Lower lobe of right lung (tissue), 2 donors: ENCODE results near the gene ZMYM4. TPM values are rescaled to one million over a fixed set of nuclear protein-coding genes. Genes with fewer than 3 reads are reported as not detected.

Experiments used
- ATAC-seq, 2 donors: fragments of 200-7000 bp; cut with Tn5 transposase; one replicate each; pipeline ENCODE4 v1.9.1; 2020 to 2022; ENCODE audit warnings: mild to moderate bottlenecking in 2 of 2, moderate library complexity in 2 of 2
- DNase-seq: peaks from one replicate; pipeline ENCODE4 v3.0.0-alpha.2; 2020
- H3K27ac ChIP-seq: fragments of 200-600 bp; one replicate; pipeline ENCODE4 v1.8.0; 2022
- H3K27me3 ChIP-seq: fragments of 200-600 bp; one replicate; pipeline ENCODE4 v1.8.0; 2022; ENCODE audit warnings: low read depth
- H3K36me3 ChIP-seq: fragments of 200-600 bp; one replicate; pipeline ENCODE4 v1.8.0; 2022; ENCODE audit warnings: mild to moderate bottlenecking
- H3K4me1 ChIP-seq: fragments of 200-600 bp; one replicate; pipeline ENCODE4 v1.8.0; 2022
- H3K4me3 ChIP-seq: fragments of 200-600 bp; one replicate; pipeline ENCODE4 v1.8.0; 2022; ENCODE audit warnings: mild to moderate bottlenecking
- H3K9me3 ChIP-seq: fragments of 200-600 bp; one replicate; pipeline ENCODE4 v1.8.0; 2022
- intact Hi-C: fragments of 100-400 bp; cut with DNase I; formaldehyde crosslinking; loops from one replicate; pipeline ENCODE4 v1.11.0; 2022
- total RNA-seq: library from RNA; stranded (reverse); fragmentation: NEBNext Ultra II Directional; extraction: Animal tissue kit (Norgen Biotek cat#: 25700); gene quantifications from one replicate; pipeline ENCODE4 v1.2.1, GENCODE V29; 2021
- TF ChIP-seq, protein P1 (sequence below): fragments of 200-600 bp; IDR thresholded peaks from one replicate; pipeline ENCODE4 v1.8.0; 2022; ENCODE audit warnings: antibody characterized with exemption, mild to moderate bottlenecking
- donor health status: DM: no; HTN: yes; CAD: no; lungs with severe emphysema.

ZMYM4 gene
- total RNA-seq, 1 donor from 2014 or later = 48.4 TPM

DNA sequence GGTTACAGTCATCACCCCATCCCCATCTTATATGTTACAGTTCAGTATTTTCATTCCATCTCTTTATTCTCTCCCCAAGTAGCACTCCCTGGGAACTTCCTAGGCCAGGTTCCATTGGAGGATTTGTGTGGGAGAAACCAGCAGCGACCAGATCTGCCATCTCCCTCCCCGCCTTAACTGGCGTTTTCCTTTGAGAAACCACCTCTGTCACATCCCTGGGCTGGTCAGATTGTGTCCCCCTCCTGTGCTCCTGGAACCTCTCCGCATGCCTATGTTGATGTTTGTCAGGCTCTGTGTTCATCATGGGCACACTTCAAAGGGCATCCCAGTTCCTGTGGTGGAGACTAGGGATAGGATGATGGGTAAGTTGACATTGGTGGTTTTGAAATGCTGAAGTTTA, 162.3 kb downstream of the ZMYM4 start:
- intact Hi-C loops = no loop called here
- no peak for DNase-seq
- TF ChIP-seq, protein P1, sequence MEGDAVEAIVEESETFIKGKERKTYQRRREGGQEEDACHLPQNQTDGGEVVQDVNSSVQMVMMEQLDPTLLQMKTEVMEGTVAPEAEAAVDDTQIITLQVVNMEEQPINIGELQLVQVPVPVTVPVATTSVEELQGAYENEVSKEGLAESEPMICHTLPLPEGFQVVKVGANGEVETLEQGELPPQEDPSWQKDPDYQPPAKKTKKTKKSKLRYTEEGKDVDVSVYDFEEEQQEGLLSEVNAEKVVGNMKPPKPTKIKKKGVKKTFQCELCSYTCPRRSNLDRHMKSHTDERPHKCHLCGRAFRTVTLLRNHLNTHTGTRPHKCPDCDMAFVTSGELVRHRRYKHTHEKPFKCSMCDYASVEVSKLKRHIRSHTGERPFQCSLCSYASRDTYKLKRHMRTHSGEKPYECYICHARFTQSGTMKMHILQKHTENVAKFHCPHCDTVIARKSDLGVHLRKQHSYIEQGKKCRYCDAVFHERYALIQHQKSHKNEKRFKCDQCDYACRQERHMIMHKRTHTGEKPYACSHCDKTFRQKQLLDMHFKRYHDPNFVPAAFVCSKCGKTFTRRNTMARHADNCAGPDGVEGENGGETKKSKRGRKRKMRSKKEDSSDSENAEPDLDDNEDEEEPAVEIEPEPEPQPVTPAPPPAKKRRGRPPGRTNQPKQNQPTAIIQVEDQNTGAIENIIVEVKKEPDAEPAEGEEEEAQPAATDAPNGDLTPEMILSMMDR = no peak
- H3K36me3 ChIP-seq = peaks cover 41% of the 10 kb centered on the region
- H3K27ac ChIP-seq = no peak overlapping the region
- ATAC-seq = no peak
- H3K27me3 ChIP-seq = no peaks in the 10 kb centered on the region
- no peaks in the 10 kb centered on the region for H3K4me1 ChIP-seq
- no peak overlapping the region for H3K4me3 ChIP-seq
- no peaks in the 10 kb centered on the region for H3K9me3 ChIP-seq

DNA sequence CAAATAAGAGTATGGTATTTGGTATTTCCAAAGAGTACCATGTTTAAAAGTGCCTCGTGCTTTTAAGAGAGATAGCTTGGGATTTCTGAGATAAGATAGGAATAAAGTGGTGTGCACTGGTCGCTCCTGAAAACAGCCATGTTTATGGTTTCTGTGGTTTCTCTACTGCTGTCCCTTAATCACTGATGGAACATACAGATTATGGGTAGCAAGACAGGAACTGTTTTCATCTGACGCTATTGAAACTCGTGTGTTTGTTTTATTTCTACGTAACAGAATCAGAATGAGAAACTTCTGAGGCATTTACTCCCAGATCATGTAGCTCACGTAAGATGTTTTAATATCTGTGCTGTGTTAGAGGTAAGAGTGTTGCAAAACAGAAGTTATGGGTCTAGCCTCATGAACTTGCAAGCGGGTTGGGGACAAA, 162.7 kb downstream of the ZMYM4 start:
- DNase-seq (no peak), ATAC-seq (no peak)
- Histone ChIP-seq H3K4me3 (no peak overlapping the region), H3K36me3 (peaks cover 45% of the 10 kb centered on the region), H3K27me3 (no peaks in the 10 kb centered on the region), H3K27ac (no peak overlapping the region), H3K9me3 (no peaks in the 10 kb centered on the region), H3K4me1 (no peaks in the 10 kb centered on the region)
- intact Hi-C loops = no loop called here
- TF ChIP-seq, protein P1 = no peak

DNA sequence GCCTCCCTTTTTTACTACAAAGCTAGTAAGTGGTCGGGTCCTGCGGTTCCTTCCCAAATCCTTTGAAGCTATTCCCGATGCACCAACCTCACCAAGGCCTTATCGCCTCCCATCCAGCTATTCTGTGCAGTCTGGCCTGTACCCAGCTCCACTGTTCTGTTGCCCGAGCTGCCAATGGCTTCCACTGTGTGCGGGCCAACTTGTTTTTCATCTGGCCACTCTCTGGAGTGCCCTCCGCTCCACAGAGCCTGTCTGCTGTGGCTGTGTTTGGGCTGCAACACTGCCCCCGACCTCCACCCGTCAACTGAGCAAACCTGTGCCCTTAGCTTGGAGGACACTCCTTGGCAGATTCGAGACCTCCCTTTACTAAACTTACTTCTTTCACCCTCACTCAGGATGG, 163.7 kb downstream of the ZMYM4 start:
- no peak for ATAC-seq
- Histone ChIP-seq H3K36me3 (peaks cover 55% of the 10 kb centered on the region), H3K27ac (no peak overlapping the region), H3K9me3 (no peaks in the 10 kb centered on the region), H3K4me3 (no peak overlapping the region), H3K4me1 (no peaks in the 10 kb centered on the region), H3K27me3 (no peaks in the 10 kb centered on the region)
- DNase-seq = no peak
- intact Hi-C loops = no loop called here
- TF ChIP-seq, protein P1 = no peak

DNA sequence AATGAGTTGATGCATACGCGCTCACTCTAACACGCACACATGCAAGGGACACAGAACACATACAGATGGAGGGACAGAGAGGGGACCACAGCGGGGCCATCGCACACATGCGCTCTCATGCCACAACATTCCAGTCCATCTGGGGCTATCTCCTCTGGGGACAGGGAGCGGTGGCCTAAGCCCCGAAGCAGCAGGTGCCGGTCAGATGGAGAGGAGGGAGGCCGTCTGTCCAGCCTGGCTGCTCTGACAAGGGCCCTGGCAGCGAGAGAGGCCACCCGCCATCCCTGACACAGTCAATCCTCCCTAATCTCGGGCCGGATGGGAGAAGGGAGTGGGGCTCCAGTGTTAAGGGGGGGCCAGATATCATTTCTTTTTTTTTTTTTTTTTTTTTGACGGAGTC, 165.2 kb downstream of the ZMYM4 start:
- DNase-seq = no peak
- H3K27ac ChIP-seq = no peak overlapping the region
- no peaks in the 10 kb centered on the region for H3K4me1 ChIP-seq
- TF ChIP-seq, protein P1 = no peak
- no peaks in the 10 kb centered on the region for H3K9me3 ChIP-seq
- no peak overlapping the region for H3K4me3 ChIP-seq
- no peaks in the 10 kb centered on the region for H3K27me3 ChIP-seq
- intact Hi-C loops = no loop called here
- peaks cover 65% of the 10 kb centered on the region for H3K36me3 ChIP-seq
- no peak for ATAC-seq

DNA sequence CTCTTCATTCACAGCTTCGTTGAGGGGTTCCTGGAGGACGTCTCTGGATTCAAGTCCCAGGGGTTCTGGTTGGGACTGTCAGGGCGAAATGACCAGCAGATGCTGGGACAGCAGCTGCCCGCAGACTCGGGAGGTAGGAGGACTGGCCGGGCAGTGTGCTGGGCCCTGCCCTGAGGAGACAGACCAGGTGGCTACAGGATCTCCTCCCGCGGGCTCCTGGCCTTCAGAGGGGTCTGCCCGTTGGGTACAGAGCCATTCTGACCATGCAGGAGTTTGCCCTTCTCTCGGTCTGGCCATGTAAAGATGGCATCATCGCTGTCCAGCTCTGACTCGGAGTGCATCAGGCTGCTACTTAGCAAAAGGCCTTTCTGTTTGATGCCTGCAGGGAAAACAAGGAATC, 166.2 kb downstream of the ZMYM4 start:
- DNase-seq = no peak
- Histone ChIP-seq H3K9me3 (no peaks in the 10 kb centered on the region), H3K27ac (no peak overlapping the region), H3K27me3 (no peaks in the 10 kb centered on the region), H3K4me3 (no peak overlapping the region), H3K36me3 (peaks cover 75% of the 10 kb centered on the region), H3K4me1 (no peaks in the 10 kb centered on the region)
- ATAC-seq = no peak
- intact Hi-C loops = no loop called here
- TF ChIP-seq, protein P1 = no peak

DNA sequence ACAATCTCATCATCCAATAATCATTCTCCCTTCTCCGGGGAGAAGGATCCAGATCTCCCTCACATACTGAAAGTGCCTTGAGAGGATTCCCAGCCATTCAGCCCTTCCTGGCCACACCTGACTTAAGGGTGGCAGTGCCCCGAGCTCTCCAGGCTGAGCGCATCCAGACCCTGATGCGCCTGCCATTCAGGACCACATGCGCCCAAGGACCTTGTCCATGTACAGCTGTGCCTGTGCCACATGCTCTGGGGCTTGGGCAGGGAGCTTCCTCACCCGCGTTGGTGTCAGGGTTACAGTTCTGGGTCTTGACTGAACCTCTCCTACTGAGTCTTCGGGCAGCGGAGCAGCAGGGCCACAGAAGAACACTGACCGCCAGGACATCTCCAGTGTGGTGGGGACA, 167.6 kb downstream of the ZMYM4 start:
- Histone ChIP-seq H3K27ac (no peak overlapping the region), H3K36me3 (peaks cover 89% of the 10 kb centered on the region), H3K4me1 (no peaks in the 10 kb centered on the region), H3K27me3 (no peaks in the 10 kb centered on the region), H3K4me3 (no peak overlapping the region), H3K9me3 (no peaks in the 10 kb centered on the region)
- ATAC-seq (no peak), DNase-seq (no peak)
- intact Hi-C loops = no loop called here
- TF ChIP-seq, protein P1 = no peak
